C1 segment of cervical spinal cord (tissue), 14 donors: ENCODE data around the gene EFNB3.
A peak's percentile ranks its signal among the peaks of the same experiment; 100 is the strongest.

Experiments
- DNase-seq, 14 donors: peaks; one replicate each; lab custom pipeline; 2025; lab: John Stamatoyannopoulos, UW

EFNB3 gene

GRCh38 chr17:7704601-7705268, at the start of gene EFNB3:
EFNB3 (plus strand) TSS chr17:7705202; CDS start chr17:7705599, 397 bp downstream.
- no peak for DNase-seq

GRCh38 chr17:7655541-7655840, 49.5 kb upstream of the EFNB3 start:
- no peak for DNase-seq

GRCh38 chr17:7656958-7657609, 47.9 kb upstream of the EFNB3 start:
- DNase-seq = peak in 11 of 14 donors; percentile 30 to 84 (median 59)

GRCh38 chr17:7667656-7668406, 37.2 kb upstream of the EFNB3 start:
- DNase-seq = peak in 11 of 14 donors; percentile 31 to 93 (median 76)

- DNase-seq = no peak
Measured at GRCh38 chr17:7668482-7668881, 36.5 kb upstream of the EFNB3 start.

GRCh38 chr17:7673239-7673638, 31.8 kb upstream of the EFNB3 start:
- DNase-seq = no peak

GRCh38 chr17:7674934-7675333, 30.1 kb upstream of the EFNB3 start:
- DNase-seq = no peak

- DNase-seq = no peak
Measured at GRCh38 chr17:7676533-7676932, 28.5 kb upstream of the EFNB3 start.

GRCh38 chr17:7677388-7678067, 27.5 kb upstream of the EFNB3 start:
- no peak for DNase-seq

GRCh38 chr17:7684851-7685532, 20.0 kb upstream of the EFNB3 start:
- DNase-seq = no peak

- peak; percentile 51 to 97 (median 88) for DNase-seq
Measured at GRCh38 chr17:7685533-7686221, 19.3 kb upstream of the EFNB3 start.

GRCh38 chr17:7686222-7687071, 18.6 kb upstream of the EFNB3 start:
- DNase-seq = peak; percentile 51 to 97 (median 89)

- DNase-seq = peak; percentile 27 to 91 (median 85)
Measured at GRCh38 chr17:7687072-7687907, 17.7 kb upstream of the EFNB3 start, which contains the start of gene TP53. TP53 (minus strand) TSS chr17:7687490; CDS start chr17:7676594, 10,896 bp downstream.

GRCh38 chr17:7687908-7688807, 16.8 kb upstream of the EFNB3 start, which contains the start of gene WRAP53:
WRAP53 (plus strand) TSS chr17:7688477; CDS start chr17:7688649, 172 bp downstream.
- DNase-seq = peak; percentile 72 to 99 (median 94)

- no peak for DNase-seq
Measured at GRCh38 chr17:7688808-7689316, 16.1 kb upstream of the EFNB3 start.

- no peak for DNase-seq
Measured at GRCh38 chr17:7695586-7695985, 9.4 kb upstream of the EFNB3 start.

GRCh38 chr17:7697828-7698588, 7.0 kb upstream of the EFNB3 start:
- no peak for DNase-seq
